Sigmoid colon (tissue), 4 donors: ENCODE data around the gene TSEN15.

Experiments
- CTCF ChIP-seq, 4 experiments: fragments of 450-650 bp in 3 of 4; fragments of 200-600 bp in 1 of 4; IDR thresholded peaks; one replicate each; pipeline ENCODE4 v1.5.1; 2016 to 2019; ENCODE audit warnings: antibody characterized with exemption in 4 of 4, mild to moderate bottlenecking in 3 of 4, moderate library complexity in 2 of 4
- EP300 ChIP-seq, 4 donors: sonication (generic); formaldehyde crosslinking; IDR thresholded peaks; one replicate each; pipeline ENCODE4 v1.6.1; 2017; ENCODE audit warnings: antibody characterized with exemption in 4 of 4
- POLR2A ChIP-seq, 2 donors: fragments of 450-650 bp; IDR thresholded peaks; one replicate each; pipeline ENCODE4 v1.6.1; 2016; ENCODE audit warnings: antibody characterized with exemption in 2 of 2, mild to moderate bottlenecking in 2 of 2, moderate library complexity in 2 of 2
- POLR2AphosphoS5 ChIP-seq, 4 donors: sonication (generic); formaldehyde crosslinking; IDR thresholded peaks; one replicate each; pipeline ENCODE4 v1.6.1; 2017; ENCODE audit warnings: antibody characterized with exemption in 4 of 4

- no peak for TF ChIP-seq CTCF (IDR thresholded peaks at IDR 0.05)
- no peak for TF ChIP-seq POLR2A (IDR thresholded peaks at IDR 0.05)
- no peak for TF ChIP-seq POLR2AphosphoS5 (IDR thresholded peaks at IDR 0.05)
- no peak for TF ChIP-seq EP300 (IDR thresholded peaks at IDR 0.05)
Observed at GRCh38 chr1:184051138-184051484, 419 bp upstream of the TSEN15 start.
